HG03135 (cell line): ENCODE data around the gene ADA.
A peak's percentile ranks its signal among the peaks of the same experiment; 100 is the strongest.
"Not testable (repeated sequence)": the region's sequence is repeated elsewhere in the genome, so short reads cannot be mapped to it uniquely, and the experiment has no call there.

Experiments used
- ATAC-seq: cut with Tn5 transposase; IDR thresholded peaks from one replicate; pipeline ENCODE4 v1.9.1; 2021; ENCODE audit warnings: mild to moderate bottlenecking, moderate library complexity; ENCODE audit not compliant: unreplicated experiment

Gene ADA

GRCh38 chr20:44601236-44601671, 50.2 kb downstream of the ADA start:
- no peak for ATAC-seq

DNA sequence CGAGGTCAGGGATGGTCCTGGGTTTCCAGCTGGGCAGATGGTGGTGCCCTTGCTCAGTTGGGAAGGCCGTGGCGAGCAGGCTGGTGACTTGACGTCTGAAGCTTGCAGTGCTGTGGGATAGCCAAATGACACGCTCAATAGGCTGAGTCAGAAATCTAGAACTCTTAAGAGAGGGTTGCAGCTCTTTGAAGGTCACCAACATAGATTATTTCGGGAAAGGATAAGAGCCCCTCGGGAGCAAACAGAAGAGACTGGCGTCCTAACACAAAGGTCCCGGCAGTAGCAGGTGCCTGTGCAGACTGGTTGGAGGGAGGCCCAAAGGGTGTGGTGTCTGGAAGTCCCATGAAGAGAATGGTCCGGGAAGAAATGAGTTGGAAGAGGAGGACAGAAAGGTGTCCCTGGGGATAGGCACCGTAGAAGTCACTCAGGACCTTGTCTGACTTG, 50.7 kb downstream of the ADA start:
- no peak for ATAC-seq

DNA sequence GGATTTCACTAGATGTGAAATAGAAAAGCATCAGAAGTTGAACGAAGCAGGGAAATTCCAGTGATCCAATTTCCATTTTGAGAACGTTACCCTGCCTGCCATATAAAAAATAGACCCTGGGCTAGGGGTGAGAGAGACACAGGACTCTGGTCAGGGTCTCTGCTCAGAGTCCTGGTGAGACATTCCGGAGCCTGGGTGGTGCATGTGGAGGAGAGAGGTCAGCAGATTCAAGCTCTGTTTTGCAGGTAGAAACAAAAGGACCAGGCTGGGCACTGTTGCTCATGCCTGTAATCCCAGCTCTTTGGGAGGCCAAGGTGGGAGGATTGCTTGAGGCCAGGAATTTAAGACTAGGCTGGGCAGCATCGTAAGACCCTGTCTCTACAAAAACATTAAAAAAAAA, 51.2 kb downstream of the ADA start:
- no peak for ATAC-seq

DNA sequence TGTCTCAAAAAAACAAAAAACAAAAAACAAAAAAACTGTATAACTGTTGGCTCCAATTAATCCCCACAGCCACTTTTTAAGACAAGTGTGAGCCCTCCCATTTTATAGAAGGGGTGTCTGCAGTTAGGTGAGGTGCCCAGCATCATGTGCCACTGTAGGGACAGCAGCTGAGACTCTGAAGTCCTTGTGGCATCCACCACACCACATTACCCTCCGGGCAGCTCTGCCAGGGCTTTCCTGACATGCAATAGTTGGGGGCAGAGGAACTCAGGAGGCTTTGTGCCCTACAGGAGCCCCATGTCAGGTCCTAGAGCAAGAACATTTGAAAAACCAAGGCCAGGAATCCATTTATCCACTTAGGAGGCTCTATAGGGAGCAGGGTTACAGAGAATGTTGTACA, 51.8 kb downstream of the ADA start:
- no peak for ATAC-seq

GRCh38 chr20:44598423-44599305, 52.8 kb downstream of the ADA start:
- no peak for ATAC-seq

DNA sequence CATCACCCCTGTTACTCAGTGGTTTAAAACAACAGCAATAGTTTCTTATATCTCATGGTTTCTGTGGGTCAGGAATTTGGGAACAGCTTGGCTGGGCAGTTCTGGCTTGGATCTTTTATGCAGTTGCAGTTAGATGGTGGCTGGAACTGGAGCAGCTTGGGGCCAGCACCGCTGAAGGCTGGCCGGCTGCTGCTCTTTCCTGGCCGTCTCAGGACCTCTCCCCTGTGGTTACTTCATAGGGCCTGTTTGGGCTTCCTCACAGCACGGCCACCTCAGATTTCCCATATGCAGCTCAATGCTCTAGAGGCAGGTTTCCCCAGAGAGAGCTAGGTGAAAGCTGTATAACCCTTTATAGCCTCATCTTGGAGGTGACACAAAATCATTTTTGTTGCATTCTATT, 53.6 kb downstream of the ADA start:
- ATAC-seq: no peak

DNA sequence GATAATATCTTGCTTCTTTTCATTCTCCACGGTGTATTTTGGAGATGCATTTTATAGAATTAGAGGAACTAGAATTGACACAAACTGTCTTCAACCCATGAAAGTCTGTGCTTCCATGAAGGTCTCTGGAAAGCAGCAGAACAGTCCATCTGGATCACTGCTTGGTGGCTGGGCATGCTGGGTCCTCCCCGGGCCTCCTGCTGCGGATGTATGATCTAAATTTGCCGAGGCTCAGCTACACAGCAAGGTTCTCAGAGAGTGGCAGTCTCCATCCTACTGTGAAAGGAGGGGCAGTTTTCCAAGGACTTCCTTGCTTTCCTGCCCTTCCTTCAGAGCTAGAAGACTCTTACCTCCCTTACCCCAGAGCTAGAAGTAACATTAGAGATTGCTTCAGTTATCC, 54.0 kb downstream of the ADA start:
- ATAC-seq: no peak

GRCh38 chr20:44596876-44597275, 54.6 kb downstream of the ADA start:
- no peak for ATAC-seq

DNA sequence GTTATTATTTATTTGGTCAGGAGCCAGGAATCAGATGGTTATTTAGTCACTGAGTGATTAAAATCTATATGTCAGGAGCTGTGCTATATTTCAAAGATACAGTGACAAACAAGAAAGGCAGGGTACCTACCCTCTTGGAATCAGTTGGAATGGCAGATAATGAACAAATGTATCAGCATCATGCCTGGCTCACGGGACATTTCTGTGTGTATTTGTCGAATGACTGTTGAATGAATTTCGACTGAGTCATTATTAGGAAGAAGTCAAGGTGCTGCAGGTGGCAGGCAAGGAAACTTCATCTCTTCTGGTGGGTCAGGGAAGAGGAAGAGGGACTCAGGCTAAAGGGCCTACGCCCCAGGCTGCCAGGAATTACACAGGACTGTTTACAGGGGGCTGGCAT, 55.5 kb downstream of the ADA start:
- no peak for ATAC-seq

- ATAC-seq: no peak
Measured at GRCh38 chr20:44594730-44595129, 56.8 kb downstream of the ADA start.

DNA sequence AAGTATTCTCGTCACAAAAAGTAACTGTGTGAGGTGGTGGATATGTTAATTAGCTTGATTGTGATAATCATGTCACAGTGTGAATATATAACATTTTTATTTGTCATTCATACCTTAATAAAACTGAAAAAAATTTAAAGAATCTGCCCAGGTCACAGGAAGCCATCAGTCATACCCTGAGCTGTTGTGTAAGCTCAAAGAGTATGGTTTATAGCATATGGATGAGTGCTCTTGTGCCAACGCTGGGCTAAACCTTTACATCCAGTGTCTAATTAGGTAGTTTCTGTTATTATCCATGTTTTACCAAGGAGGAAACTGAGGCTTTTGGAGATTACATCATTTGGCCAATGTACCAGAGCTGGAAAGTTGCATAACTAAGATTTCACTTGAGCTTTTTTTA, 57.7 kb downstream of the ADA start:
- no peak for ATAC-seq

GRCh38 chr20:44592366-44592765, 59.1 kb downstream of the ADA start:
- no peak for ATAC-seq

GRCh38 chr20:44590980-44591778, 60.3 kb downstream of the ADA start:
- ATAC-seq: no peak

GRCh38 chr20:44589537-44589936, 62.0 kb downstream of the ADA start:
- no peak for ATAC-seq

- not testable (repeated sequence) for ATAC-seq
Measured at GRCh38 chr20:44588321-44588720, 63.2 kb downstream of the ADA start.

DNA sequence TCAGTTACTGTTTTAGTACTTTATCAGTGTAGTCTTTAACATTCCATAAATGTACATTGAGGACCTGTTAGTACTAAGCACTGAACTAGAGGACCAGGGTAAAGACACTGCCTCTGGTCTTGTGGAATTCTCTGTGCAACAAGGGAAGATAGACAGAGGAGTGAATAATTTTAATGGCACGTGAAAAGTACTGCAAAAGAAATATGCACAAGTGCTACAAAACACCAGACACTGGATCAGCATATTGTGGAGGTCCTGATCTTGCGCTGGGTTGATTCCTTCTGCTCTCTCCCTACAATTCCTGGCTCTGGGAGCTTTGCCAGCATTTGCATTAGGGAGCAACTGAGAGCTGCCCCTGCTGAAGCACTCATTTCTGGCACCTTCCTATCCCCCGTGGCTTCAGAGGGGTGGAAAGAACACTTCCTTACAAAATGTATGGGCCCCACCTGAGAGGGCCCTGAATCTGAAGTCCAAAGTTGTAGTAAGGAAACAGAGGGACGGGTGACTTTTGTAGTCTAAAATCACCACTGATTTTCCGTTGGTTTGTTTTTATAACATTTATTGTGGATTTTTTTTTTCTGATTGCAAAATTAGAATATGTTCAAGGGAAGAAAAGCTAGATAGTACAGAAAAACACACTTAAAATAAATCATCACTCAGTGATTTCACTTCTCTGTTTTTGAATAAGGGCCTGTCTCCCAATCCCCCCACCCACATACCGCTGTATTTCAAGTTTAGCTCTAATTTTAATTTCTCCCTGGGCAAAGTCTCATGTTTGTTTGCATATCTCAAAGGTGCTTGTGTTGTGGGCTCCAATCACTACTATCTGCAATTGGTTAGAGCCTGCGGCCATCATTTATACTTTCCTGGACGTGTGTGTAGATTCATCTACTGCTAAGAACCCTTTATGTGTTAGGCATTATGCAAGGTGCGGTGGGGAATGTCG, 64.2 kb downstream of the ADA start:
- ATAC-seq: no peak

DNA sequence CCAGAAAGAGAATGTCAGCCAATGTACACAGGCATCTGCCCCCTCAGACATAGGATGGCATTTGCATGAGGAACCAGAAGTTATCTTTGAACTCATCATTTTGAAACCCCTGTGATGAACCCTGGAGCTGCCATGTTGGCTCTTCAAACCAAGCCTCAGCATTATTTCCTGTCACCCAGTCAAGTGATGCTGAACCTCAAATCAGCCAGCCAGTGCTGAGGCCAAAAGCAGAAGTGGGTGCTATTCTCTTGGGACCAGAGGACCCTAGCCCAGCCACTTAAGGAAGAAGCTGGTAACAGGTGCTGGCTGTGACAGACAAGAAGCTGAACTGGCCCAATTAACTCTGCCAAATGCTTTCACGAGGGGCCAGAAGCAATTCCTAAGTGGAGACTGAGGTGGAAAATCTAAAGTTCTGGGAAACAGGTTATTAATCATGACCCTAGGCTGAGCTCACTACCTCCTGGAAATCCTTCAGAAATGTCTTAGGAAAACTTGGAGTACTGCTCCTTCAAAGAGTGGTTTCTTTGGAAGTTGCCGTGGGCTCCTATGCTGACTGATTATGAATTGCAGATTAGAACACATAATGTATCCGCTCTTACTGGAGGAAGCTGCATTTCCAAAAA, 65.1 kb downstream of the ADA start:
- peak; percentile 75 for ATAC-seq

DNA sequence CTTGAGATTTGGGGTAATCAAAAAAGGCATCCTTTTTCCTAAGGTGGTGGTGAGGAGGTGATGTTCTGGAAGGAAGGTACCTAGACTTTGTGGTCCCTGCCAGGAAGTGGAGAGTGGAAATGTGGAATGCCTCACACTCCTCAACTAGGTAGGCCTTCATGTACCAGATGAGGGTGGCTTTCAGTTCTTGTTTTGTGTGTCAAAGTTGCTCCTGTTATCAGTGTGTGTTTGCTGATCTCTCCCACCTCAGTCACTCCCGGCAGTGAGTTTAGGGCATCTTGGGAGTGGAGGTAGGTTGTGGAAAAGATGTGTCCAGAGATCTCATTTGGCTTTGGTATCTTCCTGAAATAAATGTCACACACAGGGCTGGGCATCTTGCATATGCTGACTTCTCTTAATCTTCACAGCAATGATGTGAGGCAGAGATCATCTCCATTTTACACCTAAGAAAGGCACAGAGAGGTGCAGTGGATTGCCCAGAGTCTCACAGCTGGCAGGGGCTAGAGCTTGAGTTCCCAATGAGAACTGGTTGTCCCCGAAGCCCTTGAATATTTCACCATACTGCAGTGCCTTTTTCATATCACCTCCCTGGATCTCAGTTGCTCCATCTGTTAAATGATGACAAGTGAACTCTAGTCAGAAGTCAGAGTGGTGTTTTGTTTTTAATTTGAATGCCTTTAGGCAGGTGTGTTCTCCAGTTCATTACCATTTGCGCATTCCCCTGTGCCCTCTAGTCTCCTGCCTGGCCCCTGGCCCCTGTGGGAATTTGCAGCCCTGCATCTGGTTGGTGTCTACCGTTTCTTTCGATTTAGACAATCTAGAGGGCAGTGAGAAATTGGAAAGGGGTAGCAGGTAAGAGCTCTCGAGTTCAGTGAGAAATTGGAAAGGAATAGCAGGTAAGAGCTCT, 66.2 kb downstream of the ADA start:
- no peak for ATAC-seq

DNA sequence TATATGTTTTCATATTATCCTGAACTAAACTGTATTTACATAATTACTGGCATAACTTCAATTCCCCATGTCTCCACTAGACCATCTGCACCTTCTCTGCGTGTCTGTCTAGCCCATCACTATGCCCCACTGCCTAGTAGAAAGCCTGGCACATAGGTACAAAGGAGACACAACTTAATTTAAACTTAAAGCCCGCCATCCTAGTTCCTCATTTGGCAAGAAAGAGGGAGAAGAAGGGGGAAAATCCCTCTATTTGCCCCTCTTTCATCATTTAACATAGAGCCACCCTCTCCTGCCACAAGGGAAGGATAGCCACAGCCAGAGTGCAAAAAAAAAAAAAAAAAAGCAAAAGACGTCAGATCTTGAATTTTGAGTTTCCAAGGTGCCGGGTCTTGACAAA, 67.3 kb downstream of the ADA start:
- no peak for ATAC-seq
